Measurements from ENCODE around the gene GALM. TPM values are rescaled to one million over a fixed set of nuclear protein-coding genes. Genes with fewer than 3 reads are reported as not detected.
"Not testable (repeated sequence)": the region's sequence is repeated elsewhere in the genome, so short reads cannot be mapped to it uniquely, and the experiment has no call there.

GALM gene
- polyA plus RNA-seq, 4 donors: 44.8 to 59.6 (median 55.2) TPM

- no peak for DNase-seq (ENCODE audit: low read depth in 4 of 4, low spot score in 2 of 4)
Measured at GRCh38 chr2:38708900-38709566, 43.1 kb downstream of the GALM start.

- DNase-seq (ENCODE audit: low read depth in 4 of 4, low spot score in 2 of 4): no peak
Measured at GRCh38 chr2:38709567-38710194, 43.8 kb downstream of the GALM start.

- no peak for DNase-seq (ENCODE audit: low read depth in 4 of 4, low spot score in 2 of 4)
Measured at GRCh38 chr2:38711558-38711957, 45.6 kb downstream of the GALM start.

GRCh38 chr2:38712413-38712812 lies 46.5 kb downstream of the GALM start:
- no peak for DNase-seq (ENCODE audit: low read depth in 4 of 4, low spot score in 2 of 4)

- no peak for DNase-seq (ENCODE audit: low read depth in 4 of 4, low spot score in 2 of 4)
Measured at GRCh38 chr2:38712871-38713270, 47.0 kb downstream of the GALM start.

GRCh38 chr2:38713338-38713737 lies 47.4 kb downstream of the GALM start:
- no peak for DNase-seq (ENCODE audit: low read depth in 4 of 4, low spot score in 2 of 4)

GRCh38 chr2:38714941-38715340 lies 49.0 kb downstream of the GALM start:
- DNase-seq (ENCODE audit: low read depth in 4 of 4, low spot score in 2 of 4): not testable (repeated sequence)

- DNase-seq (ENCODE audit: low read depth in 4 of 4, low spot score in 2 of 4): no peak
Measured at GRCh38 chr2:38716185-38716584, 50.3 kb downstream of the GALM start.

GRCh38 chr2:38718601-38719000 lies 52.7 kb downstream of the GALM start:
- no peak for DNase-seq (ENCODE audit: low read depth in 4 of 4, low spot score in 2 of 4)

- DNase-seq (ENCODE audit: low read depth in 4 of 4, low spot score in 2 of 4): no peak
Measured at GRCh38 chr2:38719706-38720105, 53.8 kb downstream of the GALM start.

GRCh38 chr2:38720613-38721241 lies 54.8 kb downstream of the GALM start:
- no peak for DNase-seq (ENCODE audit: low read depth in 4 of 4, low spot score in 2 of 4)

- no peak for DNase-seq (ENCODE audit: low read depth in 4 of 4, low spot score in 2 of 4)
Measured at GRCh38 chr2:38722271-38723061, 56.6 kb downstream of the GALM start.

- DNase-seq (ENCODE audit: low read depth in 4 of 4, low spot score in 2 of 4): no peak
Measured at GRCh38 chr2:38723173-38723572, 57.3 kb downstream of the GALM start.

GRCh38 chr2:38727661-38728060 lies 61.7 kb downstream of the GALM start:
- DNase-seq (ENCODE audit: low read depth in 4 of 4, low spot score in 2 of 4): no peak

- DNase-seq (ENCODE audit: low read depth in 4 of 4, low spot score in 2 of 4): no peak
Measured at GRCh38 chr2:38728694-38729093, 62.8 kb downstream of the GALM start.

- DNase-seq (ENCODE audit: low read depth in 4 of 4, low spot score in 2 of 4): no peak
Measured at GRCh38 chr2:38731090-38731489, 65.2 kb downstream of the GALM start.

GRCh38 chr2:38731684-38732221 lies 65.8 kb downstream of the GALM start:
- no peak for DNase-seq (ENCODE audit: low read depth in 4 of 4, low spot score in 2 of 4)

GRCh38 chr2:38733300-38733971 lies 67.5 kb downstream of the GALM start:
- DNase-seq (ENCODE audit: low read depth in 4 of 4, low spot score in 2 of 4): no peak

- DNase-seq (ENCODE audit: low read depth in 4 of 4, low spot score in 2 of 4): no peak
Measured at GRCh38 chr2:38734299-38735058, 68.6 kb downstream of the GALM start.

GRCh38 chr2:38735999-38736320 lies 70.0 kb downstream of the GALM start:
- DNase-seq (ENCODE audit: low read depth in 4 of 4, low spot score in 2 of 4): no peak

All from left renal cortex interstitium (tissue), 4 donors.